AML-193 (cell line): ENCODE measurements around the gene CERS1.

ENCODE experiments used
- DNase-seq, 2 experiments: peaks; one replicate each; lab custom pipeline; 2025; lab: John Stamatoyannopoulos, UW

The CERS1 gene

GRCh38 chr19:18895824-18896341, at the start of gene CERS1:
TSS of gene CERS1 (minus strand) at chr19:18896158. CDS start at chr19:18896072, 86 bp downstream.
- DNase-seq = no peak

GRCh38 chr19:18945297-18945696, 49.3 kb upstream of the CERS1 start:
- no peak for DNase-seq

GRCh38 chr19:18943465-18943864, 47.5 kb upstream of the CERS1 start:
- DNase-seq = no peak

- no peak for DNase-seq
Observed at GRCh38 chr19:18942692-18943091, 46.7 kb upstream of the CERS1 start.

GRCh38 chr19:18941628-18942354, 45.8 kb upstream of the CERS1 start:
- no peak for DNase-seq

GRCh38 chr19:18940769-18941627, 45.0 kb upstream of the CERS1 start, which contains the start of gene HOMER3:
TSS of gene HOMER3 (minus strand) at chr19:18941217. CDS start at chr19:18938982, 2,235 bp downstream.
- DNase-seq = peak; percentile 23 to 32

GRCh38 chr19:18939922-18940768, 44.2 kb upstream of the CERS1 start:
- peak; percentile 15 to 40 for DNase-seq

GRCh38 chr19:18939163-18939562, 43.2 kb upstream of the CERS1 start:
- DNase-seq = no peak

GRCh38 chr19:18933297-18933696, 37.3 kb upstream of the CERS1 start:
- no peak for DNase-seq

GRCh38 chr19:18932216-18932841, 36.4 kb upstream of the CERS1 start:
- DNase-seq = no peak

GRCh38 chr19:18931316-18932162, 35.6 kb upstream of the CERS1 start:
- DNase-seq = no peak

GRCh38 chr19:18929311-18929710, 33.4 kb upstream of the CERS1 start:
- no peak for DNase-seq

GRCh38 chr19:18928018-18928805, 32.3 kb upstream of the CERS1 start:
- DNase-seq = no peak

- DNase-seq = no peak
Observed at GRCh38 chr19:18924684-18925213, 28.8 kb upstream of the CERS1 start.

- no peak for DNase-seq
Observed at GRCh38 chr19:18922228-18922985, 26.4 kb upstream of the CERS1 start.

GRCh38 chr19:18921593-18921992, 25.6 kb upstream of the CERS1 start:
- DNase-seq = no peak

- DNase-seq = no peak
Observed at GRCh38 chr19:18920400-18920799, 24.4 kb upstream of the CERS1 start.

- no peak for DNase-seq
Observed at GRCh38 chr19:18919900-18920214, 23.9 kb upstream of the CERS1 start.
